MM.1S (cell line): Measurements from ENCODE around the gene GH1.

Experiments
- CTCF ChIP-seq: fragments of 300-600 bp; sonication (generic); IDR thresholded peaks from 2 replicates; pipeline ENCODE4 v1.5.1; 2016; ENCODE audit warnings: antibody characterized with exemption, low read length, mixed read lengths
- EZH2phosphoT487 ChIP-seq: fragments of 300-600 bp; sonication (generic); IDR thresholded peaks from 2 replicates; pipeline ENCODE4 v1.6.1; 2018; ENCODE audit warnings: antibody characterized with exemption, low read length

GRCh38 chr17:63914471-63914870, 4.2 kb downstream of the GH1 start:
- no peak for TF ChIP-seq CTCF
- no peak for TF ChIP-seq EZH2phosphoT487
